ENCODE data around the gene RNASE8.

Gene RNASE8

GRCh38 chr14:21092273-21093011 is 34.8 kb downstream of the RNASE8 start:
- DNase-seq (ENCODE audit: low spot score): peak; percentile 93

GRCh38 chr14:21093018-21093417 is 35.4 kb downstream of the RNASE8 start:
- no peak for DNase-seq (ENCODE audit: low spot score)

- DNase-seq (ENCODE audit: low spot score): peak; percentile 91
These were observed 36.4 kb downstream of the RNASE8 start for GRCh38 chr14:21093769-21094681.

GRCh38 chr14:21095430-21096205 is 38.0 kb downstream of the RNASE8 start:
- DNase-seq (ENCODE audit: low spot score): no peak

- DNase-seq (ENCODE audit: low spot score): peak; percentile 30
These were observed 38.8 kb downstream of the RNASE8 start for GRCh38 chr14:21096438-21096837.

GRCh38 chr14:21096978-21097635 is 39.5 kb downstream of the RNASE8 start:
- no peak for DNase-seq (ENCODE audit: low spot score)

- DNase-seq (ENCODE audit: low spot score): peak; percentile 72
These were observed 40.0 kb downstream of the RNASE8 start for GRCh38 chr14:21097636-21098075.

GRCh38 chr14:21098076-21098891 is 40.7 kb downstream of the RNASE8 start, which contains the start of gene ZNF219:
TSS of gene ZNF219 (minus strand) at chr14:21098655. CDS start at chr14:21093591, 5,064 bp downstream.
- DNase-seq (ENCODE audit: low spot score): peak; percentile 87

GRCh38 chr14:21098892-21099595 is 41.4 kb downstream of the RNASE8 start:
- no peak for DNase-seq (ENCODE audit: low spot score)

- no peak for DNase-seq (ENCODE audit: low spot score)
These were observed 42.0 kb downstream of the RNASE8 start for GRCh38 chr14:21099596-21099985.

- no peak for DNase-seq (ENCODE audit: low spot score)
These were observed 43.3 kb downstream of the RNASE8 start, which contains the start of gene TMEM253 for GRCh38 chr14:21100931-21101330. TSS of gene TMEM253 (plus strand) at chr14:21101066. CDS start at chr14:21101344, 278 bp downstream.

- DNase-seq (ENCODE audit: low spot score): no peak
These were observed 44.3 kb downstream of the RNASE8 start for GRCh38 chr14:21101802-21102413.

GRCh38 chr14:21102521-21103410 is 45.1 kb downstream of the RNASE8 start:
- DNase-seq (ENCODE audit: low spot score): no peak

- DNase-seq (ENCODE audit: low spot score): no peak
These were observed 45.7 kb downstream of the RNASE8 start for GRCh38 chr14:21103411-21103709.

GRCh38 chr14:21103710-21104447 is 46.3 kb downstream of the RNASE8 start:
- peak; percentile 97 for DNase-seq (ENCODE audit: low spot score)

GRCh38 chr14:21104448-21105060 is 46.9 kb downstream of the RNASE8 start:
- peak; percentile 81 for DNase-seq (ENCODE audit: low spot score)

- no peak for DNase-seq (ENCODE audit: low spot score)
These were observed 47.5 kb downstream of the RNASE8 start for GRCh38 chr14:21105095-21105494.

- no peak for DNase-seq (ENCODE audit: low spot score)
These were observed 48.5 kb downstream of the RNASE8 start for GRCh38 chr14:21106176-21106497.
